ENCODE data around the gene KMT2D. TPM values are rescaled to one million over a fixed set of nuclear protein-coding genes. Genes with fewer than 3 reads are reported as not detected.

The KMT2D gene
- total and polyA plus RNA-seq, 10 of the 15 experiments (the other 5 are each of a cell fraction or from before 2014, with no cell fraction given) = 0.51 to 71.5 (median 10.4) TPM

DNA sequence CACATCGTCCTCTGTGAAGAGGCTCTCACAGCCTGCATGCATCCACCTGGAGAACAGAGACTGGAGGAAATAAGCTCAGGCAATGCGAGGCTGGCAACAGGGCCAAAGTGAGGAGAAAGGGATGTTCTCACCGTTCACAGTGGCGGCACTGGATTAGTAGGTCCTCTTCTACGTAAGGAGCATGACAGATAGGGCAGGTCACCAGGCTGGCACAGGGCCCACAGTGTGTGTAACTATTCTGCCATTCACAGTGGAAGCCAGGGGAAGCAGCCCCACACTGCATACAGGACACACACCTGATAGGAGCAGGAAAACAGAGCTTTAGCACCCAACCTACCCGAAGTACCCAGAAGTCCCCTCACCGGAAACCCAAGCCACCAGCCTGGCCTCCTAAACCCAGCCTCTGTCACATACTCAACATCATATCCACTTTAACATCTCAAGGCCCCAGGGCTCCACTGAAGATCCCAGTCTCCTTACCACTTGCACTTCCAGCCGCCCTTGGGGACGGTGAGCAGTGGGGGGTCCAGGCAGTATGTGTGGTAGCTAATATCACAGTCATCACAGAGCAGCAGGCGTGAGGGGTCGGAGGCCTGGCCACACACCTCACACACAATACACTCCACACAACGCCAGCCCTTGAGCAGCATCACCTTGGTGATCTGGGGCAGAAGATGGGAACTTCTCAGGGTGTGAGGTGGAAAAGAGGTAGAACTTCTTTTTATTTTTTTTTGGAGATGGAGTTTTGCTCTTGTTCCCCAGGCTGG lies 14.3 kb downstream of the KMT2D start (continued):
- TF ChIP-seq, protein P1, sequence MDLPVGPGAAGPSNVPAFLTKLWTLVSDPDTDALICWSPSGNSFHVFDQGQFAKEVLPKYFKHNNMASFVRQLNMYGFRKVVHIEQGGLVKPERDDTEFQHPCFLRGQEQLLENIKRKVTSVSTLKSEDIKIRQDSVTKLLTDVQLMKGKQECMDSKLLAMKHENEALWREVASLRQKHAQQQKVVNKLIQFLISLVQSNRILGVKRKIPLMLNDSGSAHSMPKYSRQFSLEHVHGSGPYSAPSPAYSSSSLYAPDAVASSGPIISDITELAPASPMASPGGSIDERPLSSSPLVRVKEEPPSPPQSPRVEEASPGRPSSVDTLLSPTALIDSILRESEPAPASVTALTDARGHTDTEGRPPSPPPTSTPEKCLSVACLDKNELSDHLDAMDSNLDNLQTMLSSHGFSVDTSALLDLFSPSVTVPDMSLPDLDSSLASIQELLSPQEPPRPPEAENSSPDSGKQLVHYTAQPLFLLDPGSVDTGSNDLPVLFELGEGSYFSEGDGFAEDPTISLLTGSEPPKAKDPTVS (IDR thresholded peaks at IDR 0.05; ENCODE audit: low read depth, low read length) = no peak
- TF ChIP-seq PML (IDR thresholded peaks at IDR 0.05; ENCODE audit: low read length) = no peak
- no peak for TF ChIP-seq ZBTB40 (IDR thresholded peaks at IDR 0.05; ENCODE audit: borderline replicate concordance)
- no peak for TF ChIP-seq NR2F1 (conservative IDR thresholded peaks at IDR 0.05)
- TF ChIP-seq RAD21 (IDR thresholded peaks at IDR 0.05; ENCODE audit: insufficient read depth, low read depth, low read length) = no peak

All from GM12878 (cell line).